ENCODE results near the gene DDR1.

Gene DDR1

DNA sequence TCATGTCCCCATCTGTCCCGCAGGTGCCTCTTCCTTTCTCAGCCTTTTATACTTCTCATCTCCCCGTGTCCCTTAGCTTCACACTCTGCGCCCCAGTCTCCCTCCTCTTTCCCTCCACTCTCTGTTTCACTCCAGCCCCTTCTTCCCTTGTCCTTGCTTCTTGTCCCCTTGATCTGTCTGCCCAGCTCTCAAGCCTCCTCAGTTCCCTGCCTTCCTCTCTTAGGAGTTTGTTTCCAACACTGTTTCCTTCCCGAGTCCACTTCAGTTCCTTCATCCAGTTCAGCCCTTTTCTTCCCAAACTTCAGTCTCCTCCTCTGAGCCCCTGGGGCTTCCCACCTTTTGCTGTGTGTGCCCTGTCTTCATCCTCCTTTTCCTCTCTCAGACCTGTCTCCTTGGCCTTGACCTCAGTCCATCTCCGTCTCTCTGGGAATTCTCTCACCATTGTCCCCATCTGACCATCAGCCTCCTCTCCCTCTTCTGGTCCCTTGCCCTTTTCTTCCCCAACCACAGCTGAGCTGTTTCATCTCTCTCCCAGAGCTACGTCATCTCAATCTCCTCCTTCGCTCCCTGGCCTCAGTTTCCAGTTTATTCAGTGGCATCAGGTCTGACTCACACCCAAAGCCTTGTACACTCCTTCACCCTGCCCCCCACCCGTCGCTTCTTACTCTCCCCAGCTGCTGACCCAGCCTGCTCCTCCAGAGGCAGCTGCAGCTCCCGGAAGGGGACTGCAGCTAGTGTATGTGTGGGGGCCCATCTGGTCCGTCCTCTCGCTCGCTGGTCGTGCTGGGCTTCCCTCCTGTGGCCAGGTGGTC, 2.7 kb upstream of the DDR1 start:
- DNase-seq: no peak

- no peak for DNase-seq
Observed at GRCh38 chr6:30882204-30882758, 2.0 kb upstream of the DDR1 start.

DNA sequence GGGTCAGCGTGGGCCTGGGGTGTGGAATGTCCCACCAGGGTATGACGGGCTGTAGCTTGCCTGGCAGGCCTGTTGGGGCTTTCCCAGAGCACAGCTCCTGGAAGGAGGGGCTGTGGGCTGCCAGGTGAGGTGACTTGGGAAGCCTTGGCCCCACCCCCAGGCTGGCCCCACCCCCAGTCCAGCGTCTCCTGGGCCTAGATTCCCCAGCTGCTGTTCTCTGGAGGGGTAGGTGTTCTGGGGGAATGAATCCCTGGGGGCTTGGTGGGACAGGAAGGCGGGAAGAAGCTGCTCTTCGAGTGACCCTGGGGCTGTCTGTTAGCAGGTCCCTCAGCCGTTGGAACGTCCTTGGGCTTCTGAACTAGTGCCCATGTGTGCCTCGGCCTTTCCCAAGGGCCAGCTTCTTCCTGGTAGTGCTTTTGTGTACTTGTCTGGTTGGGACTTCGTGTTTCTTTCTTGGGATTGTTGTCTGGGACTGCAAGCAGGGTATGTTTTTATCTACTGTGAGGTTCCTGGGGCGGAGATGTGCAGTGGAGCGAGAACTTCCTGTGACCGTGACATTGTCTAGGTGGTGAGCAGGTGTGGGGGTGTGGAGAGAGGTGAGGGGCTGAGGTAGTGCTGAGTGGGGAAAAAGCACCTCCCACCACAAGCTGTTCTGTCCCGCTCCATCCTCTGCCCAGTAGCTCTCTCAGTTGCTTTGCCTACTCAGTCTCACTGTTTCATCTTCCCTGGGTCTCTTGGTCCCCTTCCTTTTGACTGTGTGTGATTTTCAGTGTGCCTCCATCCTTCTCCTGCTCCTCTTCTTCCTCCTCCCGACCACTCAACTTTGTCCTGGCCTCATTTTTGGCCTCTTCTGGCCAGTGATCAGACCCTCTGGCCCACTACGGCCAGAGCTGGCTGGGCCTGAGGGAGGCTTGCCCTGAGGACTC, 1.3 kb upstream of the DDR1 start:
- DNase-seq: no peak

DNA sequence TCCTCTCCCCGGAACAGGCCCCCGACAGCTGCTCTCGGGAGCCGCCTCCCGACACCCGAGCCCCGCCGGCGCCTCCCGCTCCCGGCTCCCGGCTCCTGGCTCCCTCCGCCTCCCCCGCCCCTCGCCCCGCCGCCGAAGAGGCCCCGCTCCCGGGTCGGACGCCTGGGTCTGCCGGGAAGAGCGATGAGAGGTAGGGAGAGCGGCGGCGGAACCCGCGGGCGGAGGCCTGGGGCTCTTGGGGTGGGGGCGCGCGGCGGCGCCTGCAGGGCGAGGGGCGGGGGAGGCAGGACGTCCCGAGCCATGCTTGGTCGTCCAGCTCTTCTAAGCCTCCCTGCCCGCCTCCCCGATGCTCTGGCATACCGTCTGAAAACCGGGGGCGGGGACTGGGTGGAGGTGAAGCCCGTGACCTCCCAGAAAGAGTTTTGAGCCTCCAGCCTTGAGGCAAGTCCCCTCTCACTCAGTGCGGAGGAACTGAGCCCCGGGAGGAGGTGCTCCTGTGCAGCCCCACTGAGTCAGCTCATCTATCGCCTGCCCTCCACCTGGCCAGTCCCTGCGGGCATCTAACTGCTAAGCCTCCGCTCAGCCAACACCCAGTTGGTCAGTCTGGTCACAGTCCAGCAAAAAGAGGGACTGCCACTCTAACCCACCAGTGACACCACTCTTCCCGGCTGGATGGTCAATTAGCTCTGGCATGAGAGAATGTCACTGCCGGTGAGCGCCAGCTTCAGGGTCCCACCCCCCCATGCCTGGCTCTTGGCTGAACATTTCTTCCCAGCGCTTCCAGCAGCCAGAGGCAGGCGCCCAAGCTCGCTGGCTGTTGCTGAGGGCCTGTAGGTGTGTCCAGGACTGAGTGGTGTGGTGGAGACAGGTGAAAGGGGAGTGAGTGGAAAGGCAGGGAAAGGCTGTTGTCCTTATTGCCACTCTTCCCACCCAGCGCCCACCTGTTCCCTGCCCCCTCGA, 482 bp downstream of the DDR1 start:
- DNase-seq: no peak

GRCh38 chr6:30885481-30885998, 1.2 kb downstream of the DDR1 start:
- no peak for DNase-seq

- DNase-seq: no peak
Observed at GRCh38 chr6:30885999-30886896, 1.9 kb downstream of the DDR1 start.

GRCh38 chr6:30886897-30887255, 2.6 kb downstream of the DDR1 start:
- DNase-seq: no peak

DNA sequence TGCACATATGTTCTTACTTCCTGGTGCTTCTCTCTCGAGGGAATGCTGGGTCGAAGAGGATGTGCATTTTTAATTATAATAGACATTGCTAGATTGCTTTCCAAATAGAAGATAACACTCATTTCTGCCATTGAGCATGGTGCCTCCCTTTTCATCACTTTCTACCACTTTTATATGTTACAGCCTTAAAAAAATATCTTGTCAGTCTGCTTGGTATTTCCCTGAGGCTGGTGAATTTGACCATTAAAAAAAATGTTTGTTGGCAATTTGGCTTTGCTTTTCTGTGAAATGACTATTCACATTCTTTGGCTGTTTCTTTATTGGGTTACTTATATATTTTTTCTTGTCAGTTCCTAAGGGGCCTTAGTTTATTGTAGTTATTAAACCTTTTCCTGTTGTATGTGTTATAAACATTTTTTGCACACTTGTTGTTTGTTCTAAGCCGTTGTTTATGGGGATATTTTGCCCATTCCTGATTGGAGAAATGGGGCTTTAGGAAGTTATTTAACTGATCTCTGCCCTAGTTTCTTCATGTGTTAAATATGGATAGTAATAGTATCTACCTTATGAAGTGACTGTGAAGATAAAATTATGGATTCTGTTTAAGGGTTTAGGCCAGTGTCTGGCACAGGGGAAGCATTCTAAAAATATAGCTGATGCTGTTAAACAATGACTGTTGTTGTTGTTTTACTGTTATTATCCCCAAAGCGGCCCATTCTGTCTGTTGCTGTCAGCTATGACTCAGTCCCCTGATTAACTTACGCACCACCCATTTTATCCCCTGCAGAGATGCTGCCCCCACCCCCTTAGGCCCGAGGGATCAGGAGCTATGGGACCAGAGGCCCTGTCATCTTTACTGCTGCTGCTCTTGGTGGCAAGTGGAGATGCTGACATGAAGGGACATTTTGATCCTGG, 3.8 kb downstream of the DDR1 start:
- no peak for DNase-seq

- no peak for DNase-seq
Observed at GRCh38 chr6:30888816-30889495, 4.6 kb downstream of the DDR1 start.

DNA sequence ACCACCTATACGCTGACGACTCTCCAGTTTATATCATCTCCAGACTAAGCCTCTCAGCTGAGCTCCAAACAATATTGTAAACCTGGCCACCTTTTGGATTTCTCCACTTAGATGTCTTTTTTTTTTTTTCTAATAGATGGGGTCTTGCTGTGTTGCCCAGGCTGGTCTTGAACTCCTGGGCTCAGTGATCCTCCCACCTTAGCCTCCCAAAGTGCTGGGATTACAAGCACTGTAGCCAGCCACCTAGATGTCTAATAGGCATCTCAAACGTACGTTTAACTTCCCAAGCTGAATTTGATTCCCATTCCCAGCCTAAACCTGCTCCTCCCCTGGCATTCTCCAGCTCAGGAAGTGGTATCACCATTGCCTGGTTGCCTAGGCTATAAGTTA, 5.2 kb downstream of the DDR1 start:
- no peak for DNase-seq

DNA sequence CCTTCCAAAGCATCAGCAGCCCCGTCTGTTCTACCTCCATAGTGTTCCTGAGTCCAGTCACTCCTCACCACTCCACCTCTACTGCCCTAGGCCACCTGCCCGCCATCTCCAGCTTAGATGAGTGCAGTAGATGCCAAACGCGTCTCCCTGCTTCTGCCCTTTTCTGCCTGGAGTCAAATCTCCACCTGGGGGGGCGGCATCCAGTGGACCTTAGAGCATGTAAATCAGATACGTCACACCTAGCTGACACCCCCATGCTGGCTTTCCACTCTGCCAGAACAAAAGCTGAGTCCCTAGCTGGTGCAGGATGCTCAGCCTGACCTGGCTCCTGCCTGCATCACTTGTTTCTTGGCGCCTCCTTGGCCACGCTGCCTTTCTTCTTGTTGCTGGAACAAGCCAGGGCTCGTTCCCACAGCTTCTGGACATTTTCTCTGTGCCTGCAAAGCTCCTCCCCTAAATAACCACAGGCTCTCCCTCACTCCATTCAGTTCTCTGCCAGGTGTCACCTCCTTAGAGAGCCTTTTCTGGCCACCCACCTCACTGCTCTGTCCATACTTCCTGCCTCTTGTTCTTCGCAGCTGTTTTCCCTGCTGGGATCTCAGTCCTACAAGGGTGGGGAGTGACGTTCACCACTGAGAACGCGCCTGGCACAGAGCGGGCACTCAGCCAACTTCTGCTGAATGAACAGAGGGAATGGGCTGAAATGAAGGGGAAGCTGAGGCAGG, 5.8 kb downstream of the DDR1 start:
- no peak for DNase-seq

DNA sequence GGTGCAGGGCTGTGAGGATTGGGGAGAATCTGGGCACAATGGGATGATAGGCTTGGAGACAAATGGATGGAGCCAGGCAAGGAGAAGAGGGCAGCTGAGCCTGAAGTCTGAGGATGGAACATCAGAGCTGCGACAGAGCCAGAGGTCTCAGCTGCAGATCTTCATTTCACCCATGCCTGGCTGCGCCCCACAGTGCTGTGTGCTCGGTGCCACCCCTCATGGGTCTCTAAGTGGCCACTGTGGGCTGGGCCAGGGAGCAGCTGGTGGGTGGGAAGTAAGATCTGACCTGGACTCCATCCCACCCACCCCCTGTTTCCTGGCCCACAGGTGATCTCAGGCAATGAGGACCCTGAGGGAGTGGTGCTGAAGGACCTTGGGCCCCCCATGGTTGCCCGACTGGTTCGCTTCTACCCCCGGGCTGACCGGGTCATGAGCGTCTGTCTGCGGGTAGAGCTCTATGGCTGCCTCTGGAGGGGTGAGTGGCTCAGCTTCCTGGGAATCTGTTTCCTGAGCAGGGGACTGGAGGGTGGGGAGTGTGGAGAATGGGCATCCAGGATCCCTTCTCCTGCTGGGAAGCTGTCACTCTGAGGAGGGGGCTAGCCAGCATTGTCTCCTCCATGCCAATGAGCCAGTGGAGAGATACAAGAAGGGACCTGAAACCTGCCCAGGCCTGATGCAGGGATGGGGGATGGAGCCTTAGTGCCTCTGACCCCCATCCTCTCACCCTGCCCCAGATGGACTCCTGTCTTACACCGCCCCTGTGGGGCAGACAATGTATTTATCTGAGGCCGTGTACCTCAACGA, 6.5 kb downstream of the DDR1 start:
- DNase-seq: no peak

- no peak for DNase-seq
Observed at GRCh38 chr6:30891450-30891723, 7.1 kb downstream of the DDR1 start.

DNA sequence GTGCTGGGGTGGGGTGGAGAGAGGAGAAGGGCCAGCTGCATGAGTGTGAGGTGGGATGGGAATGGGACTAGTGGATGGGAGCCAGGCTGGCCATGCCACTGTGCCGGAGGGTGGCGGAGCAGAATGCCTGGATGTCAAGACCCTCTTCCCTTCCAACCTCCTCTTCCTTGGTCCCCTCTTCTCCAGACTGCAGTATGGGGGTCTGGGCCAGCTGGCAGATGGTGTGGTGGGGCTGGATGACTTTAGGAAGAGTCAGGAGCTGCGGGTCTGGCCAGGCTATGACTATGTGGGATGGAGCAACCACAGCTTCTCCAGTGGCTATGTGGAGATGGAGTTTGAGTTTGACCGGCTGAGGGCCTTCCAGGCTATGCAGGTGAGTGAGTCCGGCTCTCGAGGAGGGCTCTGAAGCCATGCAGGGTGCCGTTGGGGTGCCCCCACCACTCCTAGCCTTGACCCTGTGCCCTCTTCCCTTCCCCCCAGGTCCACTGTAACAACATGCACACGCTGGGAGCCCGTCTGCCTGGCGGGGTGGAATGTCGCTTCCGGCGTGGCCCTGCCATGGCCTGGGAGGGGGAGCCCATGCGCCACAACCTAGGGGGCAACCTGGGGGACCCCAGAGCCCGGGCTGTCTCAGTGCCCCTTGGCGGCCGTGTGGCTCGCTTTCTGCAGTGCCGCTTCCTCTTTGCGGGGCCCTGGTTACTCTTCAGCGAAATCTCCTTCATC, 7.7 kb downstream of the DDR1 start:
- no peak for DNase-seq

DNA sequence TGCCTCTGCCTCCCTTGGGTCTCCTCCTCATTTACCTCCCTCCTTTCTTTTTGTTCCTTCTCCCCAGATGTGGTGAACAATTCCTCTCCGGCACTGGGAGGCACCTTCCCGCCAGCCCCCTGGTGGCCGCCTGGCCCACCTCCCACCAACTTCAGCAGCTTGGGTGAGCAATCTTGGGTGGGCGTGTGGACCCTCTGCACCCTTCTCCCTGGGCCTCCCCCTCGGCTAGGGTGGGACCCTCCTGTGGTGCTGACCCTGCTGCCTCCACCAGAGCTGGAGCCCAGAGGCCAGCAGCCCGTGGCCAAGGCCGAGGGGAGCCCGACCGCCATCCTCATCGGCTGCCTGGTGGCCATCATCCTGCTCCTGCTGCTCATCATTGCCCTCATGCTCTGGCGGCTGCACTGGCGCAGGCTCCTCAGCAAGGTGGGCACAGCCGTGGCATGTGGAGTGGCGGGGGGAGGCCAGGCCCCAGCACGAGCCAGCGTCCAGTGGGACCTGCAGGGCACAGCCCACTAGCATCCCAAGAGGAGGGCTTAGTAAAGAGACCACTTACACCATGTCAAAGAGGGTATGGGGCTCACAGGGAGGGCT, 8.8 kb downstream of the DDR1 start:
- DNase-seq: no peak

DNA sequence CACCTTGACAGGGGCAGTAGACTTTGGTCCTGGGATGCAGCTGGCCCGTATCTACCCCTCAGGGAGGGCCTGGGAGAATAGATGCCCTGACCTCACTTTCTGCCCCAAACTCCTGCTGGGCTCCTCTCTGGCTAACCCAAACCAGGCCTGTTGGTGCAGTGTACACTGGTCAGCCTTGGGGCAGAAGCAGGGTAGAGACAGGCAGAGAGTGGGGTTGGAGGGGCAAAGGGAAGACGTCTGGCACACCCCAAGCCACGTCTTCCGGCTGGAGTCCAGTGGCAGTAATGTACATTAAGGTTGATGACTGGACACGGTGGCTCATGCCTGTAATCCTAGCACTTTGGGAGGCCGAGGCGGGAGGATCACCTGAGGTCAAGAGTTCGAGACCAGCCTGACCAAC, 9.3 kb downstream of the DDR1 start:
- DNase-seq: no peak

DNA sequence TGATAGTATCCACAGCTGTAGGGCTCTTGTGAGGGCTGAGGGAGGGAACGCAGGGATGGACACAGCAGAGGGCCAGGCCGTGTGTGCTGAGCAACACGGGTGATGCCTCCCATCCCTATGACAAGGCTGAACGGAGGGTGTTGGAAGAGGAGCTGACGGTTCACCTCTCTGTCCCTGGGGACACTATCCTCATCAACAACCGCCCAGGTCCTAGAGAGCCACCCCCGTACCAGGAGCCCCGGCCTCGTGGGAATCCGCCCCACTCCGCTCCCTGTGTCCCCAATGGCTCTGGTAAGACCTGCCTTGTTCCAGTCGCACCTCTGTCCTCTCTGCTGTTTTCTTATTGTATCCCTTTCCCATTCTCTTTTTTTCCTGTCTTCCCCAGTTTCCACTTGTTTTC, 10.1 kb downstream of the DDR1 start:
- DNase-seq: no peak

Data from central memory CD4-positive, alpha-beta T cell (primary cell).